C4-2B (cell line): Measurements from ENCODE around the gene CACNB4.

Experiments used
- CTCF ChIP-seq: fragments of 450-650 bp; conservative IDR thresholded peaks from 2 replicates; pipeline ENCODE4 v1.5.1; 2017; ENCODE audit warnings: mild to moderate bottlenecking
- ZFX ChIP-seq: fragments of 450-650 bp; IDR thresholded peaks from 2 replicates; pipeline ENCODE4 v1.6.1; 2017

- TF ChIP-seq CTCF = no peak
- TF ChIP-seq ZFX = no peak
These were observed 175.8 kb downstream of the CACNB4 start for GRCh38 chr2:151922845-151923666.
